Measurements from ENCODE around the gene KHDRBS2.

Gene KHDRBS2

GRCh38 chr6:61751986-61752385 is 534.0 kb downstream of the KHDRBS2 start:
- DNase-seq, result no peak
- in situ Hi-C loops (cut with MboI; ENCODE audit: low pct_unique_long_range_greater_than_20kb, low sequenced_read_pairs), result no loop called here

GRCh38 chr6:61745994-61746393 is 540.0 kb downstream of the KHDRBS2 start:
- in situ Hi-C loops (cut with MboI; ENCODE audit: low pct_unique_long_range_greater_than_20kb, low sequenced_read_pairs), result no loop called here
- no peak for DNase-seq

- in situ Hi-C loops (cut with MboI; ENCODE audit: low pct_unique_long_range_greater_than_20kb, low sequenced_read_pairs), result no loop called here
- peak; percentile 27 for DNase-seq
Measured at GRCh38 chr6:61711849-61712248, 574.2 kb downstream of the KHDRBS2 start.

- in situ Hi-C loops (cut with MboI; ENCODE audit: low pct_unique_long_range_greater_than_20kb, low sequenced_read_pairs), result no loop called here
- no peak for DNase-seq
Measured at GRCh38 chr6:61688165-61688564, 597.9 kb downstream of the KHDRBS2 start.

- no peak for DNase-seq
- in situ Hi-C loops (cut with MboI; ENCODE audit: low pct_unique_long_range_greater_than_20kb, low sequenced_read_pairs), result no loop called here
Measured at GRCh38 chr6:61682562-61682961, 603.5 kb downstream of the KHDRBS2 start.

GRCh38 chr6:61679625-61680024 is 606.4 kb downstream of the KHDRBS2 start:
- in situ Hi-C loops (cut with MboI; ENCODE audit: low pct_unique_long_range_greater_than_20kb, low sequenced_read_pairs), result no loop called here
- no peak for DNase-seq

- in situ Hi-C loops (cut with MboI; ENCODE audit: low pct_unique_long_range_greater_than_20kb, low sequenced_read_pairs), result no loop called here
Measured at GRCh38 chr6:61675734-61676133, 610.3 kb downstream of the KHDRBS2 start.

GRCh38 chr6:61649845-61650244 is 636.2 kb downstream of the KHDRBS2 start:
- no peak for DNase-seq
- in situ Hi-C loops (cut with MboI; ENCODE audit: low pct_unique_long_range_greater_than_20kb, low sequenced_read_pairs), result no loop called here

More at GRCh38 chr6:61675734-61676133, 610.3 kb downstream of the KHDRBS2 start:
- no peak for DNase-seq

GRCh38 chr6:61640463-61640862 is 645.6 kb downstream of the KHDRBS2 start:
- in situ Hi-C loops (cut with MboI; ENCODE audit: low pct_unique_long_range_greater_than_20kb, low sequenced_read_pairs), result no loop called here

More at GRCh38 chr6:61640463-61640862, 645.6 kb downstream of the KHDRBS2 start:
- no peak for DNase-seq

All from KBM-7 (cell line).